ENCODE measurements around the gene C1orf21. TPM values are rescaled to one million over a fixed set of nuclear protein-coding genes. Genes with fewer than 3 reads are reported as not detected.
A peak's percentile ranks its signal among the peaks of the same experiment; 100 is the strongest.

Gene C1orf21
- total RNA-seq, 1 donor from 2014 or later, result 12.7 TPM

- DNase-seq (ENCODE audit: low read depth in 2 of 2), result no peak
These were observed 262.6 kb downstream of the C1orf21 start for GRCh38 chr1:184649451-184649888.

- no peak for DNase-seq (ENCODE audit: low read depth in 2 of 2)
These were observed 263.5 kb downstream of the C1orf21 start for GRCh38 chr1:184650177-184650866.

GRCh38 chr1:184655185-184655584 lies 268.4 kb downstream of the C1orf21 start:
- DNase-seq (ENCODE audit: low read depth in 2 of 2), result no peak

- no peak for DNase-seq (ENCODE audit: low read depth in 2 of 2)
These were observed 269.4 kb downstream of the C1orf21 start for GRCh38 chr1:184656221-184656620.

GRCh38 chr1:184658055-184658454 lies 271.2 kb downstream of the C1orf21 start:
- DNase-seq (ENCODE audit: low read depth in 2 of 2), result no peak

- DNase-seq (ENCODE audit: low read depth in 2 of 2), result no peak
These were observed 273.8 kb downstream of the C1orf21 start for GRCh38 chr1:184660462-184661191.

GRCh38 chr1:184661801-184662200 lies 275.0 kb downstream of the C1orf21 start:
- no peak for DNase-seq (ENCODE audit: low read depth in 2 of 2)

GRCh38 chr1:184664042-184664660 lies 277.3 kb downstream of the C1orf21 start:
- peak; percentile 56 to 71 for DNase-seq (ENCODE audit: low read depth in 2 of 2)

GRCh38 chr1:184664661-184665060 lies 277.8 kb downstream of the C1orf21 start:
- DNase-seq (ENCODE audit: low read depth in 2 of 2), result no peak

GRCh38 chr1:184665360-184665759 lies 278.5 kb downstream of the C1orf21 start:
- no peak for DNase-seq (ENCODE audit: low read depth in 2 of 2)

GRCh38 chr1:184669391-184669790 lies 282.6 kb downstream of the C1orf21 start:
- DNase-seq (ENCODE audit: low read depth in 2 of 2), result no peak

GRCh38 chr1:184672013-184672726 lies 285.3 kb downstream of the C1orf21 start:
- DNase-seq (ENCODE audit: low read depth in 2 of 2), result no peak

GRCh38 chr1:184673305-184673704 lies 286.5 kb downstream of the C1orf21 start:
- DNase-seq (ENCODE audit: low read depth in 2 of 2), result no peak

- no peak for DNase-seq (ENCODE audit: low read depth in 2 of 2)
These were observed 290.5 kb downstream of the C1orf21 start for GRCh38 chr1:184677344-184677743.
